K562 (cell line): ENCODE data around the gene PPP6R3.

Experiments used
- ADNP ChIP-seq: fragments of 200-800 bp; sonication (Bioruptor generic); IDR thresholded peaks from 2 replicates; pipeline ENCODE4 v1.6.1; 2016; ENCODE audit warnings: missing genetic modification characterization, missing compliant biosample characterization
- JUN ChIP-seq, 2 experiments: sonication (generic) in 1 of 2; formaldehyde crosslinking in 1 of 2; IDR thresholded peaks; 2 replicates each; pipeline versions ENCODE4 v1.6.1 to v1.8.0; 2012 to 2022; ENCODE audit warnings: borderline replicate concordance in 2 of 2, mild to moderate bottlenecking in 2 of 2, improper control_type of control experiment in 1 of 2, low read depth in 1 of 2, low read length in 1 of 2, missing genetic modification reagents in 1 of 2
- NR2C2 ChIP-seq, 2 experiments: fragments of 200-800 bp in 1 of 2; sonication (Bioruptor generic) in 1 of 2; sonication (generic) in 1 of 2; formaldehyde crosslinking in 1 of 2; IDR thresholded peaks; 2 replicates each; pipeline versions ENCODE4 v1.6.1 to v1.8.0; 2016 to 2022; ENCODE audit warnings: mild to moderate bottlenecking in 1 of 2, missing compliant biosample characterization in 1 of 2, missing genetic modification characterization in 1 of 2, missing genetic modification reagents in 1 of 2
- SREBF1 ChIP-seq: fragments of 150-350 bp; IDR thresholded peaks from 2 replicates; pipeline ENCODE4 v1.6.1; 2014; ENCODE audit warnings: antibody characterized with exemption, low read depth, low read length, borderline replicate concordance
- ZFX ChIP-seq: sonication (generic); formaldehyde crosslinking; IDR thresholded peaks from 2 replicates; pipeline ENCODE4 v1.8.0; 2022; ENCODE audit warnings: mild to moderate bottlenecking, missing genetic modification reagents, moderate library complexity

DNA sequence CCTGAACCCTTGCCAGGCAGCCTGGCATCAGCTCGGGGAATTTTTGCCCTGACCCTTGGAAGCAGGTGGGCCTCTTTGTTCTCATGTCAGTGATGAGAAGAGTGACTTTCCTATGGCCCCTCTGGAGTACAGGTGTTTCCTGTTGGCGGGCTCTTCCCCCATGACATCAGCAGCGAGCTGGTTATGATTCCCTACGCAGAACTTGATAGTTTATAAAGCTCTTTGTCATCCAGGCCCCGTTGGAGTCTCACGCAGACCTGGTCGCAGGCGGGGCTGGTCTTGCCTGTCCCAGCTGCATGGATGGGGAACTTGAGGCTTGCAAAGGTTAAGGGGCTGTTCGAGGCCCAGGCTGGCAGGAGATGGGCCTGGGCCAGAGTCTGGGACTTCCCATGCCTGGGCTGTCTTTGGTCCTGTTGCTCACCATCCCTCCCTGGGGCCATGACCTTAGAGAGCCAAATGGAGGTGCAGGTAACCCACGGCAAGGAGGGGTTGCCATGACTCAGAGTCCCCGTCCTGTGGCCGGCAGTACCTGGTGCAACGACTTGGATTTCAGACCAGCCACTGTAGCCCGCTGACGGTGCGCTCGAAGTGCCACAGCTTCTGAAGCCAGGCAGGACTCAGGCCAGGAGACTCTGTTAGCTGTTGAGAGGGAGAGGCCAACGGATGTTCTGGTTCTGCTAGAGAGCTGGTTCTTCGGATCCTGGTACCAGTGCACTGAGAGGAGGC lies 45.9 kb upstream of the PPP6R3 start:
- TF ChIP-seq ZFX (CRISPR knock-in tag) (no peak), JUN (IDR thresholded peaks at IDR 0.05; ENCODE audit: borderline replicate concordance, low read depth, low read length) (no peak), JUN (CRISPR knock-in tag; IDR thresholded peaks at IDR 0.05; ENCODE audit: borderline replicate concordance) (no peak), ADNP (no peak), NR2C2 (CRISPR knock-in tag; IDR thresholded peaks at IDR 0.05) (no peak), NR2C2 (tag; IDR thresholded peaks at IDR 0.05) (no peak), SREBF1 (no peak)
